HepG2 (cell line): ENCODE data around the gene SIRPB2. TPM values are rescaled to one million over a fixed set of nuclear protein-coding genes. Genes with fewer than 3 reads are reported as not detected.
A peak's percentile ranks its signal among the peaks of the same experiment; 100 is the strongest.

Source experiments
- ASH2L ChIP-seq: fragments of 300-600, 200-600 bp; sonication (generic); IDR thresholded peaks from 2 replicates; pipeline ENCODE4 v1.7.0; 2017; ENCODE audit warnings: low read depth, mild to moderate bottlenecking, moderate library complexity, mixed read lengths, low read length; ENCODE audit not compliant: insufficient read length
- CBFB ChIP-seq: sonication (generic); formaldehyde crosslinking; IDR thresholded peaks from 2 replicates; pipeline ENCODE4 v1.4.0; 2020; ENCODE audit warnings: missing genetic modification reagents
- CBX2 ChIP-seq, 2 experiments: fragments of 200-600 bp in 1 of 2; sonication (generic); formaldehyde crosslinking in 1 of 2; IDR thresholded peaks; 2 replicates each; pipeline versions ENCODE4 v1.7.0 to v1.8.1; 2018 to 2022; ENCODE audit warnings: low read depth in 2 of 2, low read length in 1 of 2, mild to moderate bottlenecking in 1 of 2, missing genetic modification reagents in 1 of 2
- HNF4A ChIP-seq: sonication (generic); formaldehyde crosslinking; IDR thresholded peaks from 2 replicates; pipeline ENCODE4 v1.4.0; 2020; ENCODE audit warnings: missing genetic modification reagents
- HNF4G ChIP-seq, 2 experiments: sonication (generic) in 1 of 2; formaldehyde crosslinking in 1 of 2; IDR thresholded peaks; 2 replicates each; pipeline versions ENCODE4 v1.4.0 to v1.6.1; 2011 to 2020; ENCODE audit warnings: borderline replicate concordance in 2 of 2, low read depth in 2 of 2, mild to moderate bottlenecking in 2 of 2, low read length in 1 of 2, missing genetic modification reagents in 1 of 2, moderate library complexity in 1 of 2
- KDM5B ChIP-seq: sonication (generic); formaldehyde crosslinking; IDR thresholded peaks from 2 replicates; pipeline ENCODE4 v1.4.0; 2020; ENCODE audit warnings: missing genetic modification reagents, mild to moderate bottlenecking, borderline replicate concordance
- SETDB1 ChIP-seq: sonication (generic); formaldehyde crosslinking; IDR thresholded peaks from 2 replicates; pipeline ENCODE4 v1.5.1; 2020; ENCODE audit warnings: missing genetic modification reagents, mild to moderate bottlenecking, borderline replicate concordance
- TBL1XR1 ChIP-seq: fragments of 150-350 bp; IDR thresholded peaks from 2 replicates; pipeline ENCODE4 v1.6.1; 2014; ENCODE audit warnings: borderline replicate concordance, low read length; ENCODE audit not compliant: partially characterized antibody
- ZNF225 ChIP-seq: sonication (generic); formaldehyde crosslinking; IDR thresholded peaks from 2 replicates; pipeline ENCODE4 v1.4.0; 2020; ENCODE audit warnings: mild to moderate bottlenecking, missing genetic modification reagents
- polyA plus RNA-seq, 8 experiments: library from polyadenylated mRNA; depleted of rRNA in 3 of 8; stranded (reverse) in 7 of 8; unstranded in 1 of 8; fragments of >200 nt; fragmentation: Illumina TruSeq in 4 of 8; extraction: Trizol in 4 of 8; gene quantifications; 2 replicates each; pipeline versions ENCODE4 v1.2.1 to v1.2.3, GENCODE V29; 2011 to 2016; ENCODE audit warnings: low read depth in 4 of 8, missing spikeins in 1 of 8, mixed read lengths in 1 of 8; ENCODE audit not compliant: insufficient read depth in 1 of 8
- total RNA-seq, 5 experiments: library from RNA; depleted of rRNA; stranded (reverse); fragments of >200 nt; fragmentation: Illumina TruSeq; extraction: Trizol; gene quantifications; 2 replicates each; pipeline ENCODE4 v1.2.3, GENCODE V29; 2016; ENCODE audit warnings: low read depth in 1 of 5
- TF ChIP-seq, protein P1 (sequence below): sonication (generic); formaldehyde crosslinking; IDR thresholded peaks from 2 replicates; pipeline ENCODE4 v1.4.0; 2020; ENCODE audit warnings: missing genetic modification reagents, borderline replicate concordance
- TF ChIP-seq, protein P2 (sequence below): sonication (generic); formaldehyde crosslinking; IDR thresholded peaks from 2 replicates; pipeline ENCODE4 v1.4.0; 2020; ENCODE audit warnings: missing genetic modification reagents, low read depth, mild to moderate bottlenecking, borderline replicate concordance
- TF ChIP-seq, protein P3 (sequence below): sonication (generic); formaldehyde crosslinking; IDR thresholded peaks from 2 replicates; pipeline ENCODE4 v1.8.0; 2022; ENCODE audit warnings: low read depth, missing genetic modification reagents
- TF ChIP-seq, protein P4 (sequence below): sonication (generic); formaldehyde crosslinking; IDR thresholded peaks from 2 replicates; pipeline ENCODE4 v1.5.1; 2020; ENCODE audit warnings: mild to moderate bottlenecking, missing genetic modification reagents, moderate library complexity
- TF ChIP-seq, protein P5 (sequence below): sonication (generic); formaldehyde crosslinking; IDR thresholded peaks from 2 replicates; pipeline ENCODE4 v1.4.0; 2020; ENCODE audit warnings: missing genetic modification reagents, borderline replicate concordance

Gene SIRPB2
- total and polyA plus RNA-seq, 2 of the 13 experiments (the other 11 are each of a cell fraction or from before 2014, with no cell fraction given) = not detected

DNA sequence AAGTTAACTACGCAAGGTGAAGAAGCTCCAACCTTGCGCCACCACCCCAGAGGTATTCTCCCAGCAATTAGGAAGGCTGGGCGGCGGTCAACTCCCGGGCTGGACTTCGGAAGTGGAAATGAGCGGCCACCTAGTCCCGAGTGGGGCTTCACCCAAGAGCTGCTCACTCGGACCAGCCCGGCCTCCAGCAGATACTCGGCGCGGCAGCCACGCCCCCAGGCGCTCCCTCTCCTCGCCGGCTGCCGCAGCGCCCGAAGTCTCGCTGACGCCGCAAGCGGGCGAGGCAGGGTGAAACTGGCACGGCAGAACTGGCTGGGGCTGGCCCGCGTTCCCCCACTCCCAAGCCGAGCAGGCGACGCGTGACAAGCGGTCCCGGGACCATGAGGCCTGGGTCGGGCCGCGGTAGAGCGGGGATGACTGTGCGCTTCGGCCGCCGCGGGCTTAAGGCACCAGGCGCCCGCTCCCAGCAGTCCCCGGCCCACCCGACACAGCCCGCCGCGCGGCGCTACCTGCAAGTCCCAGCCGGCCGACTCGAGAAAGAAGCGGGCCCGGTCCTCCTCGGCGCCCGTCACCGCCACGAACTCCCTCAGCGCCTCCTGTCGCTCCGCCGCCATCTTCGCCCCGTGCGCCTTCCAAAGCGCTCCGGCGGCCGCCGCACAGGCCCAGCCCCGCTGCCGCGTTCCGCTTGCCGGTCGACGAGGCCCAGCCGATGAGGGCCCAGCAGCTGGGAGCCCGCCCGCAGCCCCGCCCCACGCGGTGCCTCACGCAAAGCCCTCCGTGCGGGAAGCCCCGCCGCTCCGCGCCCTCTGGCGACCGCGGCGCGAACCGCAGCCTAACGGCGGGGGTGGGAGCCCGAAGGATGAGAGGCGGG lies 24.8 kb downstream of the SIRPB2 start, which contains the start of gene NSFL1C (continued):
- TF ChIP-seq, protein P1, sequence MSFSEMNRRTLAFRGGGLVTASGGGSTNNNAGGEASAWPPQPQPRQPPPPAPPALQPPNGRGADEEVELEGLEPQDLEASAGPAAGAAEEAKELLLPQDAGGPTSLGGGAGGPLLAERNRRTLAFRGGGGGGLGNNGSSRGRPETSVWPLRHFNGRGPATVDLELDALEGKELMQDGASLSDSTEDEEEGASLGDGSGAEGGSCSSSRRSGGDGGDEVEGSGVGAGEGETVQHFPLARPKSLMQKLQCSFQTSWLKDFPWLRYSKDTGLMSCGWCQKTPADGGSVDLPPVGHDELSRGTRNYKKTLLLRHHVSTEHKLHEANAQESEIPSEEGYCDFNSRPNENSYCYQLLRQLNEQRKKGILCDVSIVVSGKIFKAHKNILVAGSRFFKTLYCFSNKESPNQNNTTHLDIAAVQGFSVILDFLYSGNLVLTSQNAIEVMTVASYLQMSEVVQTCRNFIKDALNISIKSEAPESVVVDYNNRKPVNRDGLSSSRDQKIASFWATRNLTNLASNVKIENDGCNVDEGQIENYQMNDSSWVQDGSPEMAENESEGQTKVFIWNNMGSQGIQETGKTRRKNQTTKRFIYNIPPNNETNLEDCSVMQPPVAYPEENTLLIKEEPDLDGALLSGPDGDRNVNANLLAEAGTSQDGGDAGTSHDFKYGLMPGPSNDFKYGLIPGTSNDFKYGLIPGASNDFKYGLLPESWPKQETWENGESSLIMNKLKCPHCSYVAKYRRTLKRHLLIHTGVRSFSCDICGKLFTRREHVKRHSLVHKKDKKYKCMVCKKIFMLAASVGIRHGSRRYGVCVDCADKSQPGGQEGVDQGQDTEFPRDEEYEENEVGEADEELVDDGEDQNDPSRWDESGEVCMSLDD (CRISPR knock-in tag) = peak; percentile 90
- TF ChIP-seq, protein P2, sequence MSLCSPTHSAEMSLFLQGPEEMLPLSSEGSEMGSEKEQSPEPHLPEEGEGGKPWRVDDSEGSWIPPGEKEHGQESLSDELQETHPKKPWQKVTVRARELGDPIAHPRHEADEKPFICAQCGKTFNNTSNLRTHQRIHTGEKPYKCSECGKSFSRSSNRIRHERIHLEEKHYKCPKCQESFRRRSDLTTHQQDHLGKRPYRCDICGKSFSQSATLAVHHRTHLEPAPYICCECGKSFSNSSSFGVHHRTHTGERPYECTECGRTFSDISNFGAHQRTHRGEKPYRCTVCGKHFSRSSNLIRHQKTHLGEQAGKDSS (CRISPR knock-in tag) = peak; percentile 99
- TF ChIP-seq HNF4A (CRISPR knock-in tag) (no peak), ZNF225 (CRISPR knock-in tag) (peak; percentile 98), ASH2L (peak; percentile 97), KDM5B (CRISPR knock-in tag) (peak; percentile 99), TBL1XR1 (peak; percentile 90), CBFB (CRISPR knock-in tag) (peak; percentile 99), HNF4G (IDR thresholded peaks at IDR 0.05; ENCODE audit: borderline replicate concordance, low read depth, low read length) (peak; percentile 40; the same call in 1 of the 2 replicates), HNF4G (CRISPR knock-in tag; IDR thresholded peaks at IDR 0.05; ENCODE audit: borderline replicate concordance, low read depth) (peak; percentile 90; the same call in 1 of the 2 replicates), SETDB1 (no peak), CBX2 (IDR thresholded peaks at IDR 0.05; ENCODE audit: low read depth, low read length) (no peak), CBX2 (CRISPR knock-in tag; IDR thresholded peaks at IDR 0.05; ENCODE audit: low read depth) (peak; percentile 98)
- TF ChIP-seq, protein P3, sequence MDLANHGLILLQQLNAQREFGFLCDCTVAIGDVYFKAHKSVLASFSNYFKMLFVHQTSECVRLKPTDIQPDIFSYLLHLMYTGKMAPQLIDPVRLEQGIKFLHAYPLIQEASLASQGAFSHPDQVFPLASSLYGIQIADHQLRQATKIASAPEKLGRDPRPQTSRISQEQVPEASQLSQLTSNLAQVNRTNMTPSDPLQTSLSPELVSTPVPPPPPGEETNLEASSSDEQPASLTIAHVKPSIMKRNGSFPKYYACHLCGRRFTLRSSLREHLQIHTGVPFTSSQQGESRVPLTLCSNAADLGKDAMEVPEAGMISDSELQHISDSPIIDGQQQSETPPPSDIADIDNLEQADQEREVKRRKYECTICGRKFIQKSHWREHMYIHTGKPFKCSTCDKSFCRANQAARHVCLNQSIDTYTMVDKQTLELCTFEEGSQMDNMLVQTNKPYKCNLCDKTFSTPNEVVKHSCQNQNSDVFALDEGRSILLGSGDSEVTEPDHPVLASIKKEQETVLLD (CRISPR knock-in tag) = peak; percentile 87
- TF ChIP-seq, protein P4, sequence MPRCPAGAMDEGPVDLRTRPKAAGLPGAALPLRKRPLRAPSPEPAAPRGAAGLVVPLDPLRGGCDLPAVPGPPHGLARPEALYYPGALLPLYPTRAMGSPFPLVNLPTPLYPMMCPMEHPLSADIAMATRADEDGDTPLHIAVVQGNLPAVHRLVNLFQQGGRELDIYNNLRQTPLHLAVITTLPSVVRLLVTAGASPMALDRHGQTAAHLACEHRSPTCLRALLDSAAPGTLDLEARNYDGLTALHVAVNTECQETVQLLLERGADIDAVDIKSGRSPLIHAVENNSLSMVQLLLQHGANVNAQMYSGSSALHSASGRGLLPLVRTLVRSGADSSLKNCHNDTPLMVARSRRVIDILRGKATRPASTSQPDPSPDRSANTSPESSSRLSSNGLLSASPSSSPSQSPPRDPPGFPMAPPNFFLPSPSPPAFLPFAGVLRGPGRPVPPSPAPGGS (CRISPR knock-in tag) = peak; percentile 98
- TF ChIP-seq, protein P5, sequence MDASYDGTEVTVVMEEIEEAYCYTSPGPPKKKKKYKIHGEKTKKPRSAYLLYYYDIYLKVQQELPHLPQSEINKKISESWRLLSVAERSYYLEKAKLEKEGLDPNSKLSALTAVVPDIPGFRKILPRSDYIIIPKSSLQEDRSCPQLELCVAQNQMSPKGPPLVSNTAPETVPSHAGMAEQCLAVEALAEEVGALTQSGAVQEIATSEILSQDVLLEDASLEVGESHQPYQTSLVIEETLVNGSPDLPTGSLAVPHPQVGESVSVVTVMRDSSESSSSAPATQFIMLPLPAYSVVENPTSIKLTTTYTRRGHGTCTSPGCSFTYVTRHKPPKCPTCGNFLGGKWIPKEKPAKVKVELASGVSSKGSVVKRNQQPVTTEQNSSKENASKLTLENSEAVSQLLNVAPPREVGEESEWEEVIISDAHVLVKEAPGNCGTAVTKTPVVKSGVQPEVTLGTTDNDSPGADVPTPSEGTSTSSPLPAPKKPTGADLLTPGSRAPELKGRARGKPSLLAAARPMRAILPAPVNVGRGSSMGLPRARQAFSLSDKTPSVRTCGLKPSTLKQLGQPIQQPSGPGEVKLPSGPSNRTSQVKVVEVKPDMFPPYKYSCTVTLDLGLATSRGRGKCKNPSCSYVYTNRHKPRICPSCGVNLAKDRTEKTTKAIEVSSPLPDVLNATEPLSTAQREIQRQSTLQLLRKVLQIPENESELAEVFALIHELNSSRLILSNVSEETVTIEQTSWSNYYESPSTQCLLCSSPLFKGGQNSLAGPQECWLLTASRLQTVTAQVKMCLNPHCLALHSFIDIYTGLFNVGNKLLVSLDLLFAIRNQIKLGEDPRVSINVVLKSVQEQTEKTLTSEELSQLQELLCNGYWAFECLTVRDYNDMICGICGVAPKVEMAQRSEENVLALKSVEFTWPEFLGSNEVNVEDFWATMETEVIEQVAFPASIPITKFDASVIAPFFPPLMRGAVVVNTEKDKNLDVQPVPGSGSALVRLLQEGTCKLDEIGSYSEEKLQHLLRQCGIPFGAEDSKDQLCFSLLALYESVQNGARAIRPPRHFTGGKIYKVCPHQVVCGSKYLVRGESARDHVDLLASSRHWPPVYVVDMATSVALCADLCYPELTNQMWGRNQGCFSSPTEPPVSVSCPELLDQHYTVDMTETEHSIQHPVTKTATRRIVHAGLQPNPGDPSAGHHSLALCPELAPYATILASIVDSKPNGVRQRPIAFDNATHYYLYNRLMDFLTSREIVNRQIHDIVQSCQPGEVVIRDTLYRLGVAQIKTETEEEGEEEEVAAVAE (CRISPR knock-in tag) = no peak
